Loucy (cell line): ENCODE data around the gene AP1G1.

Experiments used
- H2AFZ ChIP-seq: fragments of 200-600 bp; sonication (generic); 2 replicates; pipeline ENCODE4 v1.6.0; 2016; ENCODE audit warnings: antibody characterized with exemption, mild to moderate bottlenecking, low read length, moderate library complexity
- H3F3A ChIP-seq: fragments of 200-600 bp; 2 replicates; pipeline ENCODE4 v1.6.0; 2016; ENCODE audit warnings: antibody characterized with exemption, low read depth, mild to moderate bottlenecking
- H3K27me3 ChIP-seq: fragments of 200-600 bp; sonication (generic); 2 replicates; pipeline ENCODE4 v1.6.1; 2014; ENCODE audit warnings: low read length, mild to moderate bottlenecking; ENCODE audit not compliant: insufficient read depth, poor library complexity, severe bottlenecking
- H3K36me3 ChIP-seq: fragments of 200-600 bp; sonication (generic); 2 replicates; pipeline ENCODE4 v1.6.1; 2016; ENCODE audit warnings: low read length; ENCODE audit not compliant: insufficient read depth
- H3K4me1 ChIP-seq: fragments of 200-600 bp; sonication (generic); 2 replicates; pipeline ENCODE4 v1.5.1; 2014; ENCODE audit warnings: low read length, mild to moderate bottlenecking; ENCODE audit not compliant: insufficient read depth, poor library complexity, severe bottlenecking
- H3K4me2 ChIP-seq: fragments of 200-600 bp; sonication (generic); 2 replicates; pipeline ENCODE4 v1.6.0; 2014; ENCODE audit warnings: antibody characterized with exemption, low read length, low read depth, mild to moderate bottlenecking; ENCODE audit not compliant: poor library complexity, severe bottlenecking
- H3K4me3 ChIP-seq: fragments of 200-600 bp; sonication (generic); 2 replicates; pipeline ENCODE4 v1.5.1; 2014; ENCODE audit warnings: low read length, mild to moderate bottlenecking, mixed read lengths; ENCODE audit not compliant: poor library complexity, severe bottlenecking
- H3K79me2 ChIP-seq: fragments of 200-600 bp; sonication (generic); 2 replicates; pipeline ENCODE4 v1.6.1; 2014; ENCODE audit warnings: low read length; ENCODE audit not compliant: insufficient read depth
- H3K9ac ChIP-seq: fragments of 200-600 bp; sonication (generic); 2 replicates; pipeline ENCODE4 v1.6.0; 2014; ENCODE audit warnings: mild to moderate bottlenecking, low read depth, low read length, moderate library complexity; ENCODE audit not compliant: poor library complexity, severe bottlenecking
- H3K9me2 ChIP-seq: fragments of 200-600 bp; sonication (generic); replicated peaks from 2 replicates; pipeline ENCODE4 v1.6.1; 2016; ENCODE audit warnings: low read depth, low read length, mixed read lengths
- H3K9me3 ChIP-seq: fragments of 200-600 bp; sonication (generic); 2 replicates; pipeline ENCODE4 v1.6.1; 2014; ENCODE audit warnings: mild to moderate bottlenecking, antibody characterized with exemption, low read length, low read depth; ENCODE audit not compliant: insufficient read depth
- H4K20me1 ChIP-seq: fragments of 200-600 bp; sonication (generic); 2 replicates; pipeline ENCODE4 v1.6.0; 2014; ENCODE audit warnings: antibody characterized with exemption, low read length, mild to moderate bottlenecking; ENCODE audit not compliant: insufficient read depth, poor library complexity, severe bottlenecking
- CTCF ChIP-seq: fragments of 200-600 bp; sonication (generic); conservative IDR thresholded peaks from 2 replicates; pipeline ENCODE4 v1.5.1; 2014; ENCODE audit warnings: mild to moderate bottlenecking, antibody characterized with exemption, low read length
- EZH2phosphoT487 ChIP-seq: fragments of 200-600 bp; IDR thresholded peaks from 2 replicates; pipeline ENCODE4 v1.6.1; 2018; ENCODE audit warnings: antibody characterized with exemption, mild to moderate bottlenecking, moderate library complexity, borderline replicate concordance

The AP1G1 gene

GRCh38 chr16:71738855-71739254, 69.8 kb downstream of the AP1G1 start:
- H3K9me2 ChIP-seq, result no peaks in the 10 kb centered on the region
- H3K79me2 ChIP-seq, result no peaks in the 10 kb centered on the region
- TF ChIP-seq CTCF, result no peak
- no peak for TF ChIP-seq EZH2phosphoT487
- no peaks in the 10 kb centered on the region for H4K20me1 ChIP-seq
- no peaks in the 10 kb centered on the region for H3K27me3 ChIP-seq
- H3F3A ChIP-seq, result no peaks in the 10 kb centered on the region
- H3K9me3 ChIP-seq, result no peaks in the 10 kb centered on the region
- peaks cover 60% of the 10 kb centered on the region for H3K36me3 ChIP-seq
- no peak overlapping the region for H3K4me2 ChIP-seq
- H2AFZ ChIP-seq, result no peak overlapping the region
- no peaks in the 10 kb centered on the region for H3K4me1 ChIP-seq
- H3K4me3 ChIP-seq, result no peak overlapping the region
- H3K9ac ChIP-seq, result no peak overlapping the region

- peaks cover 68% of the 10 kb centered on the region; the same call in 1 of the 2 replicates for H3K36me3 ChIP-seq
- TF ChIP-seq EZH2phosphoT487 (no peak), CTCF (no peak)
Observed at GRCh38 chr16:71737501-71737900, 71.1 kb downstream of the AP1G1 start.

GRCh38 chr16:71734511-71734910, 74.1 kb downstream of the AP1G1 start:
- no peak overlapping the region for H2AFZ ChIP-seq
- peaks cover 77% of the 10 kb centered on the region; the same call in 1 of the 2 replicates for H3K36me3 ChIP-seq
- H3K4me2 ChIP-seq, result no peak overlapping the region
- no peaks in the 10 kb centered on the region for H3F3A ChIP-seq
- no peaks in the 10 kb centered on the region for H4K20me1 ChIP-seq
- no peaks in the 10 kb centered on the region for H3K9me3 ChIP-seq
- H3K4me3 ChIP-seq, result no peak overlapping the region
- H3K9ac ChIP-seq, result no peak overlapping the region
- no peaks in the 10 kb centered on the region for H3K27me3 ChIP-seq
- H3K9me2 ChIP-seq, result no peaks in the 10 kb centered on the region
- H3K4me1 ChIP-seq, result no peaks in the 10 kb centered on the region
- TF ChIP-seq EZH2phosphoT487, result no peak
- no peak for TF ChIP-seq CTCF
- no peaks in the 10 kb centered on the region for H3K79me2 ChIP-seq

More at GRCh38 chr16:71737501-71737900, 71.1 kb downstream of the AP1G1 start:
- Histone ChIP-seq H3K4me1 (no peaks in the 10 kb centered on the region), H4K20me1 (no peaks in the 10 kb centered on the region), H3K4me2 (no peak overlapping the region), H3K9me3 (no peaks in the 10 kb centered on the region), H3K79me2 (no peaks in the 10 kb centered on the region), H2AFZ (no peak overlapping the region), H3K9ac (no peak overlapping the region), H3K9me2 (no peaks in the 10 kb centered on the region), H3F3A (no peaks in the 10 kb centered on the region), H3K27me3 (no peaks in the 10 kb centered on the region), H3K4me3 (no peak overlapping the region)
